Transverse colon (tissue), 4 donors: Measurements from ENCODE around the gene KCNJ5. TPM values are rescaled to one million over a fixed set of nuclear protein-coding genes. Genes with fewer than 3 reads are reported as not detected.

Experiments used
- DNase-seq: peaks from one replicate; pipeline ENCODE4 v3.0.0-alpha.2; 2019
- H3K27ac ChIP-seq, 4 donors: fragments of 200-600 bp; sonication (generic); 2 replicates each; pipeline ENCODE4 v1.5.1; 2016 to 2018; ENCODE audit warnings: inconsistent platforms in 4 of 4
- H3K27me3 ChIP-seq: fragments of 200-600 bp; sonication (generic); 2 replicates; pipeline ENCODE4 v1.5.1; 2017; ENCODE audit warnings: inconsistent platforms
- H3K36me3 ChIP-seq, 4 donors: fragments of 200-600 bp; sonication (generic); 2 replicates each; pipeline ENCODE4 v1.5.1; 2017 to 2019; ENCODE audit warnings: inconsistent platforms in 4 of 4
- H3K4me1 ChIP-seq, 4 donors: fragments of 200-600 bp; sonication (generic); 2 replicates each; pipeline ENCODE4 v1.5.1; 2017 to 2020; ENCODE audit warnings: inconsistent platforms in 4 of 4
- H3K4me3 ChIP-seq, 4 donors: fragments of 200-600 bp; sonication (generic); 1 replicate in 1 of 4; 2 replicates in 3 of 4; pipeline versions ENCODE4 v1.5.1 to v1.6.1; 2017 to 2019; ENCODE audit warnings: inconsistent platforms in 4 of 4
- H3K9me3 ChIP-seq, 2 donors: fragments of 200-600 bp; sonication (generic); 2 replicates each; pipeline ENCODE4 v1.5.1; 2017 to 2019; ENCODE audit warnings: inconsistent platforms in 2 of 2
- CTCF ChIP-seq, 5 experiments: fragments of 200-600 bp in 3 of 5; fragments of 450-650 bp in 2 of 5; sonication (generic) in 3 of 5; IDR thresholded peaks; 1 replicate in 2 of 5; 2 replicates in 3 of 5; pipeline ENCODE4 v1.5.1; 2016 to 2017; ENCODE audit warnings: antibody characterized with exemption in 5 of 5, inconsistent platforms in 3 of 5, mild to moderate bottlenecking in 2 of 5, moderate library complexity in 1 of 5
- EP300 ChIP-seq: sonication (generic); formaldehyde crosslinking; IDR thresholded peaks from one replicate; pipeline ENCODE4 v1.6.1; 2017; ENCODE audit warnings: antibody characterized with exemption, low read depth
- POLR2A ChIP-seq: fragments of 450-650 bp; IDR thresholded peaks from one replicate; pipeline ENCODE4 v1.6.1; 2016; ENCODE audit warnings: antibody characterized with exemption, mild to moderate bottlenecking, moderate library complexity
- POLR2AphosphoS5 ChIP-seq, 3 donors: sonication (generic); formaldehyde crosslinking; IDR thresholded peaks; one replicate each; pipeline ENCODE4 v1.6.1; 2016; ENCODE audit warnings: antibody characterized with exemption in 3 of 3
- WGBS, 2 donors: methylation state at CpG; one replicate each; pipeline ENCODE4 v1.1.5; 2018; ENCODE audit warnings: low coverage in 1 of 2; 5-methylcytosine and 5-hydroxymethylcytosine counted together
- in situ Hi-C, 4 donors: fragments of 200-750 bp; cut with MboI; loops; one replicate each; pipeline versions ENCODE4 v1.15.0 to v1.15.1; 2017; ENCODE audit warnings: low sequenced_read_pairs in 3 of 4, low pct_ligation_motif_present in 1 of 4, low pct_unique_long_range_greater_than_20kb in 1 of 4
- intact Hi-C: fragments of 100-400 bp; cut with DNase I; formaldehyde crosslinking; loops from one replicate; pipeline ENCODE4 v1.15.1; 2023; ENCODE audit warnings: low total_unique reads
- total RNA-seq, 4 donors: library from RNA; depleted of rRNA; stranded (reverse); fragments of >200 nt; gene quantifications; one replicate each; pipeline ENCODE4 v1.1.0, GENCODE V29; 2016

KCNJ5 gene
- total RNA-seq, 4 donors from 2014 or later = 0.14 to 17.1 (median 7.4) TPM

GRCh38 chr11:128926000-128926399, 34.8 kb downstream of the KCNJ5 start:
- Histone ChIP-seq H3K36me3 (no peaks in the 10 kb centered on the region), H3K9me3 (no peaks in the 10 kb centered on the region), H3K27me3 (no peaks in the 10 kb centered on the region), H3K27ac (no peak overlapping the region), H3K4me3 (no peak overlapping the region), H3K4me1 (no peaks in the 10 kb centered on the region)
- 63 to 89% methylated on average over 3 of the region's 3 CpGs for WGBS, 2 donors
- intact Hi-C loops (no loop called here), in situ Hi-C loops (no loop called here)
- no peak for DNase-seq
- TF ChIP-seq CTCF (IDR thresholded peaks at IDR 0.05) (no peak), POLR2A (no peak), EP300 (no peak), POLR2AphosphoS5 (IDR thresholded peaks at IDR 0.05) (no peak)

GRCh38 chr11:128926437-128927107, 35.4 kb downstream of the KCNJ5 start:
- TF ChIP-seq EP300 (no peak), POLR2AphosphoS5 (IDR thresholded peaks at IDR 0.05) (no peak), CTCF (IDR thresholded peaks at IDR 0.05) (no peak), POLR2A (no peak)
- intact Hi-C loops = no loop called here
- no peak for DNase-seq
- no peak overlapping the region for H3K4me3 ChIP-seq
- no peak overlapping the region for H3K27ac ChIP-seq
- WGBS, 2 donors = 88% methylated on average over 17 of the region's 17 CpGs; no CpG with 5 or more reads in 1 of the 2 donors
- in situ Hi-C loops = no loop called here
- no peaks in the 10 kb centered on the region for H3K4me1 ChIP-seq
- H3K9me3 ChIP-seq = no peaks in the 10 kb centered on the region
- H3K27me3 ChIP-seq = no peaks in the 10 kb centered on the region
- no peaks in the 10 kb centered on the region for H3K36me3 ChIP-seq

DNA sequence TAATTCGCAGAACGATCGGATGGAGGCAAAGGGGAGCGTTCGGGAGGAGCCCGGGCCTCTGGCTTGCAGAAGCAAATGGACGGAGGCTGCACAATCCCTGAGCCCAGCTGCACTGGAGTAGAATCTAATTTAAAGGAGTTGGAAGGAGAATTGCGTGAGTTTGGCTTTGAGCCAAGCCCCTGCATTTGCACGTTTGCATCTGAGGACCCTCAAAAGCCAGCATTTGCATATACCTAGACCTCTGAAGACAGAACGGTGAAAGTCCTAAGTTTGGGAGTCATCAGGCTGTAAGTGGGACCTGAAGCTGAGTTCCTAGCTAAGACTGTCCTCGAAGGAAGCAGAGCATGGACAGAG, 35.9 kb downstream of the KCNJ5 start:
- DNase-seq = no peak
- no peaks in the 10 kb centered on the region for H3K9me3 ChIP-seq
- TF ChIP-seq CTCF (IDR thresholded peaks at IDR 0.05) (no peak), EP300 (no peak), POLR2AphosphoS5 (IDR thresholded peaks at IDR 0.05) (no peak), POLR2A (no peak)
- no peak overlapping the region for H3K27ac ChIP-seq
- intact Hi-C loops = no loop called here
- no peak overlapping the region for H3K4me3 ChIP-seq
- H3K27me3 ChIP-seq = no peaks in the 10 kb centered on the region
- 77% methylated on average over 11 of the region's 11 CpGs; no CpG with 5 or more reads in 1 of the 2 donors for WGBS, 2 donors
- no peaks in the 10 kb centered on the region for H3K36me3 ChIP-seq
- H3K4me1 ChIP-seq = no peaks in the 10 kb centered on the region
- in situ Hi-C loops = no loop called here

DNA sequence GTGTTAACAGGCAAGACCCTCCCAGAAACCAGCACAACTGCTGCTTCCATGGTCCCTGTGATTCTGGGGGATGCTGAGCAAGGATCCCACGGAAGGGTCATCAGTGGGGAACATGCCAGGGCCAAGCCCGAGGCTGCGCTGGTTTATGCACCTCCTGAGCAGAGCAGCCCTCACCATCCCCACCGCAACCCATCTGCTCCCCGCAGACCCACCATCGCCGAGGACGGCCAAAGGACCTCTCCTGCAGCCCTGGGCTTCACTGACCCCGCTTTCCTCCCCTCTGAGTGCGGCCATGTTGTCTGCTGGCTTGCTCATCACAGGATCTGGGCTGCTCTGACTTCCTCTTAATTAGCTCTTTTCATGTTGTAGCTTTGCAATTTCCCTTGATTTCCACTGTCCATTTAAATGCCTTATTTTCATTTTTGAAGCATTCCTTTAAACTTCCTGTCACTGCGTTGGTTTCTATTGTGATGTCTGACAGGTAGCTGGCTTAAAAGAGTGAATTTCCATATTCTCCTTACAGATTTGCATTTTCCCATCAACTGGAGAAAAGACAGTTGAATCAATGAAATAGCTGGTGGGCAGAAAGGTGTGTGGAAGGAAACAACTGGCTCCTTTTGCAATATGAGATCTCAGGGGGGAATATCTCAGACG, 36.7 kb downstream of the KCNJ5 start:
- H3K4me3 ChIP-seq = no peak overlapping the region
- no peak overlapping the region for H3K27ac ChIP-seq
- H3K36me3 ChIP-seq = no peaks in the 10 kb centered on the region
- intact Hi-C loops (no loop called here), in situ Hi-C loops (no loop called here)
- H3K9me3 ChIP-seq = no peaks in the 10 kb centered on the region
- TF ChIP-seq POLR2AphosphoS5 (IDR thresholded peaks at IDR 0.05) (no peak), POLR2A (no peak), EP300 (no peak), CTCF (IDR thresholded peaks at IDR 0.05) (no peak)
- H3K4me1 ChIP-seq = no peaks in the 10 kb centered on the region
- 85 to 90% methylated on average over 2 to 12 of the region's 12 CpGs for WGBS, 2 donors
- H3K27me3 ChIP-seq = no peaks in the 10 kb centered on the region
- DNase-seq = no peak
